Neutrophil (primary cell): ENCODE measurements around the gene B3GNT8.

Experiments used
- H3K27ac ChIP-seq: fragments of 200-600 bp; sonication (generic); 2 replicates; pipeline ENCODE4 v1.5.1; 2016; ENCODE audit warnings: mild to moderate bottlenecking, moderate library complexity
- H3K27me3 ChIP-seq: fragments of 200-600 bp; sonication (generic); 2 replicates; pipeline ENCODE4 v1.6.0; 2016; ENCODE audit warnings: mild to moderate bottlenecking
- H3K36me3 ChIP-seq: fragments of 200-600 bp; sonication (generic); 2 replicates; pipeline ENCODE4 v1.5.1; 2017
- H3K4me1 ChIP-seq, 2 experiments: fragments of 200-600 bp in 1 of 2; sonication (generic) in 1 of 2; 1 replicate in 1 of 2; 2 replicates in 1 of 2; pipeline versions ENCODE4 v1.5.1 to v1.6.1; 2013 to 2016; ENCODE audit warnings: low read depth in 1 of 2, low read length in 1 of 2, mild to moderate bottlenecking in 1 of 2, moderate library complexity in 1 of 2; ENCODE audit not compliant: control insufficient read depth in 1 of 2, insufficient read depth in 1 of 2
- H3K4me3 ChIP-seq, 2 experiments: fragments of 200-600 bp in 1 of 2; sonication (generic) in 1 of 2; 1 replicate in 1 of 2; 2 replicates in 1 of 2; pipeline ENCODE4 v1.5.1; 2013 to 2016; ENCODE audit warnings: low read depth in 1 of 2, low read length in 1 of 2, mild to moderate bottlenecking in 1 of 2, moderate library complexity in 1 of 2
- H3K9me3 ChIP-seq: fragments of 200-600 bp; sonication (generic); 2 replicates; pipeline ENCODE4 v1.5.1; 2016
- CTCF ChIP-seq: fragments of 200-600 bp; sonication (generic); IDR thresholded peaks from 2 replicates; pipeline ENCODE4 v1.5.1; 2016; ENCODE audit warnings: antibody characterized with exemption

The B3GNT8 gene

GRCh38 chr19:41422955-41423354, 4.2 kb downstream of the B3GNT8 start:
- no peak for TF ChIP-seq CTCF
- Histone ChIP-seq H3K36me3 (peaks cover 51% of the 10 kb centered on the region), H3K27me3 (no peaks in the 10 kb centered on the region), H3K4me3 (no peak overlapping the region), H3K4me1 (peaks cover 91 to 98% of the 10 kb centered on the region in 2 experiments), H3K27ac (peak overlapping the region; percentile 96), H3K9me3 (no peaks in the 10 kb centered on the region)

GRCh38 chr19:41422456-41422855, 4.7 kb downstream of the B3GNT8 start:
- H3K4me1 ChIP-seq = peaks cover 94 to 98% of the 10 kb centered on the region in 2 experiments
- no peaks in the 10 kb centered on the region for H3K27me3 ChIP-seq
- H3K36me3 ChIP-seq = peaks cover 51% of the 10 kb centered on the region
- peak overlapping the region; percentile 96 for H3K27ac ChIP-seq
- no peak for TF ChIP-seq CTCF
- peak overlapping the region in 1 of 2 experiments; percentile 7 for H3K4me3 ChIP-seq
- H3K9me3 ChIP-seq = no peaks in the 10 kb centered on the region

GRCh38 chr19:41421973-41422372, 5.2 kb downstream of the B3GNT8 start:
- H3K4me1 ChIP-seq = peaks cover 96 to 100% of the 10 kb centered on the region in 2 experiments
- peak overlapping the region; percentile 96 for H3K27ac ChIP-seq
- H3K4me3 ChIP-seq = peak overlapping the region in 1 of 2 experiments; percentile 7
- H3K9me3 ChIP-seq = no peaks in the 10 kb centered on the region
- TF ChIP-seq CTCF = no peak
- H3K36me3 ChIP-seq = peaks cover 51% of the 10 kb centered on the region
- no peaks in the 10 kb centered on the region for H3K27me3 ChIP-seq

- Histone ChIP-seq H3K9me3 (no peaks in the 10 kb centered on the region), H3K36me3 (peaks cover 49% of the 10 kb centered on the region), H3K4me1 (peaks cover 100% of the 10 kb centered on the region in 2 experiments), H3K27me3 (no peaks in the 10 kb centered on the region), H3K4me3 (peak overlapping the region; percentile 40 to 60), H3K27ac (peak overlapping the region; percentile 96)
- no peak for TF ChIP-seq CTCF
Observed at GRCh38 chr19:41421314-41421713, 5.9 kb downstream of the B3GNT8 start.

- Histone ChIP-seq H3K4me1 (peaks cover 100% of the 10 kb centered on the region in 2 experiments), H3K27ac (peak overlapping the region; percentile 96), H3K9me3 (no peaks in the 10 kb centered on the region), H3K4me3 (peak overlapping the region; percentile 40 to 60), H3K27me3 (no peaks in the 10 kb centered on the region), H3K36me3 (peaks cover 39% of the 10 kb centered on the region)
- TF ChIP-seq CTCF = no peak
Observed at GRCh38 chr19:41420101-41420880, 6.9 kb downstream of the B3GNT8 start.
